Neural cell (in vitro differentiated cells): ENCODE measurements around the gene PCK1. TPM values are rescaled to one million over a fixed set of nuclear protein-coding genes. Genes with fewer than 3 reads are reported as not detected.

Experiments used
- H2AFZ ChIP-seq: fragments of 200-600, 300-800 bp; sonication (generic), shearing (Covaris generic); 2 replicates; pipeline ENCODE4 v1.6.0; 2014; ENCODE audit warnings: low read depth, mild to moderate bottlenecking, antibody characterized with exemption, low read length, moderate library complexity
- H3F3A ChIP-seq: fragments of 200-600 bp; shearing (Covaris generic); 2 replicates; pipeline ENCODE4 v1.6.1; 2016; ENCODE audit warnings: mild to moderate bottlenecking, moderate library complexity, mixed read lengths, antibody characterized with exemption, low read length; ENCODE audit not compliant: insufficient read depth, poor library complexity, severe bottlenecking
- H3K27ac ChIP-seq: fragments of 200-600, 300-800 bp; sonication (generic), shearing (Covaris generic); 2 replicates; pipeline ENCODE4 v1.5.1; 2014; ENCODE audit warnings: mild to moderate bottlenecking, low read length, moderate library complexity
- H3K27me3 ChIP-seq: fragments of 300-800, 200-600 bp; sonication (generic), shearing (Covaris generic); 2 replicates; pipeline ENCODE4 v1.6.0; 2014; ENCODE audit warnings: mild to moderate bottlenecking, low read depth, low read length, moderate library complexity; ENCODE audit not compliant: insufficient read depth
- H3K36me3 ChIP-seq: fragments of 300-800, 200-600 bp; sonication (generic), shearing (Covaris generic); 2 replicates; pipeline ENCODE4 v1.5.1; 2014; ENCODE audit warnings: mild to moderate bottlenecking, antibody characterized with exemption, low read length, moderate library complexity; ENCODE audit not compliant: insufficient read depth
- H3K4me2 ChIP-seq: fragments of 300-800, 200-600 bp; sonication (generic), shearing (Covaris generic); 2 replicates; pipeline ENCODE4 v1.6.0; 2014; ENCODE audit warnings: mild to moderate bottlenecking, low read length
- H3K4me3 ChIP-seq: fragments of 300-800, 200-600 bp; sonication (generic), shearing (Covaris generic); 2 replicates; pipeline ENCODE4 v1.5.1; 2014; ENCODE audit warnings: mild to moderate bottlenecking, low read length, moderate library complexity
- H3K79me2 ChIP-seq: fragments of 200-600 bp; shearing (Covaris generic); replicated peaks from 2 replicates; pipeline ENCODE4 v1.6.0; 2014; ENCODE audit warnings: mild to moderate bottlenecking, low read length, moderate library complexity; ENCODE audit not compliant: insufficient read depth
- H3K9ac ChIP-seq: fragments of 300-800, 200-600 bp; sonication (generic), shearing (Covaris generic); 2 replicates; pipeline ENCODE4 v1.6.1; 2016; ENCODE audit warnings: mild to moderate bottlenecking, low read length, mixed read lengths
- H3K9me2 ChIP-seq: fragments of 200-600 bp; shearing (Covaris generic); 2 replicates; pipeline ENCODE4 v1.6.1; 2016; ENCODE audit warnings: mild to moderate bottlenecking, low read length, mixed read lengths; ENCODE audit not compliant: insufficient read depth
- H3K9me3 ChIP-seq: fragments of 200-600, 300-800 bp; sonication (generic), shearing (Covaris generic); 2 replicates; pipeline ENCODE4 v1.6.1; 2016; ENCODE audit warnings: mild to moderate bottlenecking, mixed run types, low read length, moderate library complexity, mixed read lengths
- H4K20me1 ChIP-seq: fragments of 200-600 bp; shearing (Covaris generic); 2 replicates; pipeline ENCODE4 v1.6.1; 2016; ENCODE audit warnings: mild to moderate bottlenecking, mixed run types; ENCODE audit not compliant: insufficient read depth
- CTCF ChIP-seq: fragments of 450-650 bp; IDR thresholded peaks from 2 replicates; pipeline ENCODE4 v1.5.1; 2014; ENCODE audit warnings: antibody characterized with exemption, mild to moderate bottlenecking, moderate library complexity; ENCODE audit not compliant: poor library complexity, severe bottlenecking
- EP300 ChIP-seq: fragments of 450-650 bp; conservative IDR thresholded peaks from 2 replicates; pipeline ENCODE4 v1.6.1; 2014; ENCODE audit warnings: antibody characterized with exemption, mild to moderate bottlenecking, moderate library complexity; ENCODE audit not compliant: poor library complexity, severe bottlenecking
- EZH2 ChIP-seq: fragments of 200-600, 300-800 bp; shearing (Covaris generic), sonication (generic); IDR thresholded peaks from 2 replicates; pipeline ENCODE4 v1.6.1; 2014; ENCODE audit warnings: antibody characterized with exemption, low read length, borderline replicate concordance, mild to moderate bottlenecking; ENCODE audit not compliant: insufficient read depth, poor library complexity, severe bottlenecking
- MXI1 ChIP-seq: fragments of 450-650 bp; conservative IDR thresholded peaks from 2 replicates; pipeline ENCODE4 v1.6.1; 2014; ENCODE audit warnings: antibody characterized with exemption, mild to moderate bottlenecking; ENCODE audit not compliant: poor library complexity, severe bottlenecking
- POLR2AphosphoS5 ChIP-seq: IDR thresholded peaks from 2 replicates; pipeline ENCODE4 v1.6.1; 2012
- RAD21 ChIP-seq: fragments of 450-650 bp; conservative IDR thresholded peaks from 2 replicates; pipeline ENCODE4 v1.6.1; 2014; ENCODE audit warnings: antibody characterized with exemption, mild to moderate bottlenecking, moderate library complexity
- REST ChIP-seq: IDR thresholded peaks from 2 replicates; pipeline ENCODE4 v1.6.1; 2012; ENCODE audit warnings: borderline replicate concordance
- SMC3 ChIP-seq: fragments of 450-650 bp; conservative IDR thresholded peaks from 2 replicates; pipeline ENCODE4 v1.6.1; 2014; ENCODE audit warnings: antibody characterized with exemption, mild to moderate bottlenecking, moderate library complexity; ENCODE audit not compliant: poor library complexity
- TAF1 ChIP-seq: IDR thresholded peaks from 2 replicates; pipeline ENCODE4 v1.6.1; 2012; ENCODE audit warnings: low read depth
- polyA plus RNA-seq: library from polyadenylated mRNA; depleted of rRNA; stranded (reverse); fragments of >200 nt; gene quantifications from 2 replicates; pipeline ENCODE4 v1.2.3, GENCODE V29; 2014

Gene PCK1
- polyA plus RNA-seq, 1 donor from 2014 or later, result 0.24 TPM

DNA sequence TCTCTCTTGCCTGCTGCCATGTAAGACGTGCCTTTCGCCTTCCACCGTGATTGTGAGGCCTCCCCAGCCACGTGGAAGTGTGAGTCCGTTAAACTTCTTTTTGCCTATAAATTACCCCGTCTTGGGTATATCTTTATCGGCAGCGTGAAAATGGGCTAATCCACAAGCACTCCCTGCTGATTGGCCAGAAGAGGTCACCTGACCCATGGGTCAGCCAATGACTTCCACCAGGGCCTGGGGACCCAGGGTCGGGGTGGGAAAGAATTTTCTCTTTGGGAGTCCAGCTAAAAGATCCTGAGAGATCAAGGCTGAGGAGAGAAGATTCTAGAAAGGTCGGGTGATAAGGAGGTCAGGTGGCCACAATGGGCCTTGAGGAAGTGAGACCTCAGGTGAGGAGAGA is 42.2 kb downstream of the PCK1 start:
- H3K79me2 ChIP-seq, result no peaks in the 10 kb centered on the region
- no peaks in the 10 kb centered on the region for H3K9me2 ChIP-seq
- H3F3A ChIP-seq, result no peaks in the 10 kb centered on the region
- no peak overlapping the region for H3K9ac ChIP-seq
- H2AFZ ChIP-seq, result no peak overlapping the region
- no peak overlapping the region for H3K4me3 ChIP-seq
- H3K9me3 ChIP-seq, result no peaks in the 10 kb centered on the region
- H4K20me1 ChIP-seq, result no peaks in the 10 kb centered on the region
- H3K36me3 ChIP-seq, result no peaks in the 10 kb centered on the region
- TF ChIP-seq RAD21 (no peak), CTCF (no peak), TAF1 (no peak), POLR2AphosphoS5 (no peak), EP300 (no peak), REST (no peak), MXI1 (no peak), EZH2 (no peak), SMC3 (no peak)
- no peak overlapping the region for H3K4me2 ChIP-seq
- no peaks in the 10 kb centered on the region for H3K27me3 ChIP-seq
- no peak overlapping the region for H3K27ac ChIP-seq

GRCh38 chr20:57605045-57605444 is 44.1 kb downstream of the PCK1 start:
- H3K27me3 ChIP-seq, result no peaks in the 10 kb centered on the region
- H3K4me3 ChIP-seq, result no peak overlapping the region
- H3K4me2 ChIP-seq, result no peak overlapping the region
- no peak for TF ChIP-seq CTCF
- no peak for TF ChIP-seq REST
- no peak for TF ChIP-seq MXI1
- TF ChIP-seq TAF1, result no peak
- no peak for TF ChIP-seq POLR2AphosphoS5
- TF ChIP-seq SMC3, result no peak
- no peak overlapping the region for H3K27ac ChIP-seq
- no peak overlapping the region for H2AFZ ChIP-seq
- no peaks in the 10 kb centered on the region for H3K9me2 ChIP-seq
- H3F3A ChIP-seq, result no peaks in the 10 kb centered on the region
- no peaks in the 10 kb centered on the region for H4K20me1 ChIP-seq
- H3K9me3 ChIP-seq, result no peaks in the 10 kb centered on the region
- no peaks in the 10 kb centered on the region for H3K79me2 ChIP-seq
- no peak overlapping the region for H3K9ac ChIP-seq
- H3K36me3 ChIP-seq, result no peaks in the 10 kb centered on the region
